CD4-positive, CD25-positive, alpha-beta regulatory T cell (primary cell): ENCODE data around the gene STK10. TPM values are rescaled to one million over a fixed set of nuclear protein-coding genes. Genes with fewer than 3 reads are reported as not detected.

Experiments
- polyA plus RNA-seq, 4 donors: library from polyadenylated mRNA; unstranded; fragments of 300-500 nt; fragmentation: Illumina TruSeq; gene quantifications; one replicate each; pipeline ENCODE4 v1.2.3, GENCODE V29; 2021
- total RNA-seq: library from RNA; stranded (reverse); gene quantifications from one replicate; pipeline ENCODE4 v1.2.3, GENCODE V29; 2022

The STK10 gene
- total and polyA plus RNA-seq, 5 donors from 2014 or later, result 71.2 to 533 (median 74.6) TPM

Other genes with a start within 250 kb of the STK10 start
- gene FBXW11, start 181.6 kb downstream of the STK10 start, total RNA-seq, result 40.7 TPM
- gene FBXW11, start 181.6 kb downstream of the STK10 start, polyA plus RNA-seq, result 10 to 100 TPM; 20.6 to 26.0 (median 24.9) TPM
- not detected for gene EFCAB9, start 5.9 kb upstream of the STK10 start, total RNA-seq
- not detected for gene EFCAB9, start 5.9 kb upstream of the STK10 start, polyA plus RNA-seq
- gene UBTD2, start 95.5 kb upstream of the STK10 start, total RNA-seq, result 3.9 TPM
- gene UBTD2, start 95.5 kb upstream of the STK10 start, polyA plus RNA-seq, result 1 to 10 TPM; 2.9 to 3.7 (median 3.3) TPM